C4-2B (cell line): ENCODE results near the gene SYNGR4.
"Not testable (repeated sequence)": the region's sequence is repeated elsewhere in the genome, so short reads cannot be mapped to it uniquely, and the experiment has no call there.

Experiments
- H3K27ac ChIP-seq: fragments of 450-650 bp; 2 replicates; pipeline ENCODE4 v1.5.1; 2017
- ZFX ChIP-seq: fragments of 450-650 bp; IDR thresholded peaks from 2 replicates; pipeline ENCODE4 v1.6.1; 2017
- TF ChIP-seq, protein P1 (sequence below): fragments of 450-650 bp; conservative IDR thresholded peaks from 2 replicates; pipeline ENCODE4 v1.5.1; 2017; ENCODE audit warnings: mild to moderate bottlenecking

SYNGR4 gene

GRCh38 chr19:48367855-48368254 lies 3.7 kb downstream of the SYNGR4 start:
- TF ChIP-seq, protein P1, sequence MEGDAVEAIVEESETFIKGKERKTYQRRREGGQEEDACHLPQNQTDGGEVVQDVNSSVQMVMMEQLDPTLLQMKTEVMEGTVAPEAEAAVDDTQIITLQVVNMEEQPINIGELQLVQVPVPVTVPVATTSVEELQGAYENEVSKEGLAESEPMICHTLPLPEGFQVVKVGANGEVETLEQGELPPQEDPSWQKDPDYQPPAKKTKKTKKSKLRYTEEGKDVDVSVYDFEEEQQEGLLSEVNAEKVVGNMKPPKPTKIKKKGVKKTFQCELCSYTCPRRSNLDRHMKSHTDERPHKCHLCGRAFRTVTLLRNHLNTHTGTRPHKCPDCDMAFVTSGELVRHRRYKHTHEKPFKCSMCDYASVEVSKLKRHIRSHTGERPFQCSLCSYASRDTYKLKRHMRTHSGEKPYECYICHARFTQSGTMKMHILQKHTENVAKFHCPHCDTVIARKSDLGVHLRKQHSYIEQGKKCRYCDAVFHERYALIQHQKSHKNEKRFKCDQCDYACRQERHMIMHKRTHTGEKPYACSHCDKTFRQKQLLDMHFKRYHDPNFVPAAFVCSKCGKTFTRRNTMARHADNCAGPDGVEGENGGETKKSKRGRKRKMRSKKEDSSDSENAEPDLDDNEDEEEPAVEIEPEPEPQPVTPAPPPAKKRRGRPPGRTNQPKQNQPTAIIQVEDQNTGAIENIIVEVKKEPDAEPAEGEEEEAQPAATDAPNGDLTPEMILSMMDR, result no peak
- 0 out of 2 replicates have a peak, but pooled peaks have one; percentile 34 for TF ChIP-seq ZFX
- H3K27ac ChIP-seq, result peak overlapping the region; percentile 46

- no peak overlapping the region for H3K27ac ChIP-seq
- TF ChIP-seq ZFX, result no peak
- TF ChIP-seq, protein P1, result no peak
These were observed 4.8 kb downstream of the SYNGR4 start for GRCh38 chr19:48368936-48369335.

DNA sequence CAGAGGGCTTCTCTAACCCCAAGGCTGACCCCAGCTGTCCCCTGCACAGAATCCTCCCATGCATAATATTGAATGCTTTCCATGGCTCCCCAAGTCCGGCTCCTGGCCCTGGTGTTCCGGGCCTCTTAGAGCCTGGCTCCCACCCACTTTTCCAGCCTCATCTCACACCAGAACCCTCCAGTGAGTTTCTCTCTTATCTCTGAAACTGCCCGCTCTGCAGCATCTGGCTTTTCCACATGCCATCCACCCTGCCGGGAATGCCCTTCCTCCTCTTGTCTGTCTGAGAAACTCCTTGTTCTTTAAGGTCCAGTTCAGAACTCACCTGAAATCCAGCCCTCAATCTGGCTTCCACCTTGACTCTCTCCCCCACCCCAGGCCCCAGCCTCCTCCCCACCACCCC lies 6.8 kb downstream of the SYNGR4 start:
- no peak for TF ChIP-seq ZFX
- TF ChIP-seq, protein P1, result no peak
- no peak overlapping the region for H3K27ac ChIP-seq

DNA sequence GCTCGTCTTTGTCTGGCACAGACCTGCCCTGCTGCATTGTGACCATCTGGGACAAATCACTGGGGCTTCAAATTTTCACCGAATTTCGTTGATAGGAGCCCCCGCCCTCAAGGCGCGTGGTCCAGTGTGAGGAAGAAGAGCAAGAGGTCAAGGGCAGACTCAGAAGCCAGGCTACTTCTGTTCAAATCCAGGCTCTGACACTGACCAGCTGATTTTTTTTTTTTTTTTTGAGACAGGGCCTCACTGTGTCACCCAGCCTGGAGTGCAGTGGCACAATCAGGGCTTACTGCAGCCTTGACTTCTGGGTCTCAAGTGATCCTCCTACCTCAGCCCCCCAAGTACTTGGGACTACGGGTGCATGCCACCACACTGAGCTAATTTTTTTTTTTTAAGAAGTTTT lies 7.2 kb downstream of the SYNGR4 start:
- TF ChIP-seq, protein P1, result no peak
- TF ChIP-seq ZFX, result no peak
- no peak overlapping the region for H3K27ac ChIP-seq

- H3K27ac ChIP-seq, result not testable (repeated sequence)
These were observed 7.6 kb downstream of the SYNGR4 start for GRCh38 chr19:48371771-48372170.

DNA sequence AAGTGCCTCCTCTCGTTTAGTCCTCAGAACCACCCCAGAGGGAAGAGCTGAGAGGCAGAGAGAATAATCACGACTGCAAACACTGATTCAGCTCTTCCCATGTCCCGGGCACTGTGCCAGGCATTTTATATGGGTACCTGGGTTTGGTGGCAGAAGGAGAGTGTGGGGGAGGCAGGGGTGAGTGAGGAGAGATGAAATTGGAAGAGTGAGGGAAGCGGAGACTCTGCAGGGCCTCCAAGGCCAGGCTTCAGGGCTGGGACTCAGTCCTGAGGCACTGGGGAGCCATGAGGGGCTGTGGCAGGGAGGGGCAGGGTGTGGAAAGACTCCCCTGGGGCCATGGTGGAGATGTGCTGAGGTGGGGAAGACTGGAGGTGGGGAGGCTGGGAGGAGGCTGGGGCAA lies 8.7 kb downstream of the SYNGR4 start:
- TF ChIP-seq, protein P1, result no peak
- TF ChIP-seq ZFX, result no peak
- H3K27ac ChIP-seq, result peak overlapping the region; percentile 2; the same call in 1 of the 2 replicates

- no peak overlapping the region for H3K27ac ChIP-seq
- TF ChIP-seq, protein P1, result no peak
- no peak for TF ChIP-seq ZFX
These were observed 9.4 kb downstream of the SYNGR4 start for GRCh38 chr19:48373567-48373966.

GRCh38 chr19:48378194-48378570 lies 14.0 kb downstream of the SYNGR4 start:
- no peak overlapping the region for H3K27ac ChIP-seq

More at GRCh38 chr19:48378194-48378570, 14.0 kb downstream of the SYNGR4 start:
- TF ChIP-seq, protein P1, result no peak
- TF ChIP-seq ZFX, result no peak
